VCaP (cell line): ENCODE measurements around the gene SH3TC1.

ENCODE experiments used
- H3K27ac ChIP-seq: fragments of 450-650 bp; 2 replicates; pipeline ENCODE4 v1.5.1; 2017
- TF ChIP-seq, protein P1 (sequence below): fragments of 450-650 bp; conservative IDR thresholded peaks from 2 replicates; pipeline ENCODE4 v1.5.1; 2017; ENCODE audit warnings: mild to moderate bottlenecking, moderate library complexity

SH3TC1 gene

GRCh38 chr4:8283631-8284121 lies 84.6 kb downstream of the SH3TC1 start:
- H3K27ac ChIP-seq, result no peak overlapping the region
- TF ChIP-seq, protein P1, sequence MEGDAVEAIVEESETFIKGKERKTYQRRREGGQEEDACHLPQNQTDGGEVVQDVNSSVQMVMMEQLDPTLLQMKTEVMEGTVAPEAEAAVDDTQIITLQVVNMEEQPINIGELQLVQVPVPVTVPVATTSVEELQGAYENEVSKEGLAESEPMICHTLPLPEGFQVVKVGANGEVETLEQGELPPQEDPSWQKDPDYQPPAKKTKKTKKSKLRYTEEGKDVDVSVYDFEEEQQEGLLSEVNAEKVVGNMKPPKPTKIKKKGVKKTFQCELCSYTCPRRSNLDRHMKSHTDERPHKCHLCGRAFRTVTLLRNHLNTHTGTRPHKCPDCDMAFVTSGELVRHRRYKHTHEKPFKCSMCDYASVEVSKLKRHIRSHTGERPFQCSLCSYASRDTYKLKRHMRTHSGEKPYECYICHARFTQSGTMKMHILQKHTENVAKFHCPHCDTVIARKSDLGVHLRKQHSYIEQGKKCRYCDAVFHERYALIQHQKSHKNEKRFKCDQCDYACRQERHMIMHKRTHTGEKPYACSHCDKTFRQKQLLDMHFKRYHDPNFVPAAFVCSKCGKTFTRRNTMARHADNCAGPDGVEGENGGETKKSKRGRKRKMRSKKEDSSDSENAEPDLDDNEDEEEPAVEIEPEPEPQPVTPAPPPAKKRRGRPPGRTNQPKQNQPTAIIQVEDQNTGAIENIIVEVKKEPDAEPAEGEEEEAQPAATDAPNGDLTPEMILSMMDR, result no peak

DNA sequence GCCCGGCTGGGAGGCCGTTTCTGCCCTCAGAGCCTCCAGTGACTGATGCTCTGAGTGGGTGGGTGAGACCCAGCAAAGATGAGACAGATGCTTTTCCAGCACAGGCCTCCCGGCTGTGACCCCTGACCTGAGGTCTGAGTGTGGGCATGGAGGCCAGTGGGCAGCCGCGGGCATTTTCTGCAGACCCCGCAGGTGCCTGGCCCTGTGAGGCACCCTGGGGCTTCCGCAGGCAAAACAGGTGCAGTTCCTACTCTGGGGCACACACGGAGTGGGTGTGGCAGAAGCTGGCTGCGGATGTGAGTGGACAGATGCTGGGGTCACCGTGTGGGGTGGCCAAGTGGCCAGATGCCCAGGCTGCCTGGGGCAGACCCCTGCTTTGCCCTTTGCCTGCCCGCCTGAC lies 85.3 kb downstream of the SH3TC1 start:
- no peak overlapping the region for H3K27ac ChIP-seq

GRCh38 chr4:8285143-8285975 lies 86.3 kb downstream of the SH3TC1 start:
- H3K27ac ChIP-seq, result no peak overlapping the region
- TF ChIP-seq, protein P1, result no peak

More for the DNA sequence above, 85.3 kb downstream of the SH3TC1 start:
- TF ChIP-seq, protein P1, result no peak

- H3K27ac ChIP-seq, result no peak overlapping the region
- TF ChIP-seq, protein P1, result no peak
Observed at GRCh38 chr4:8285976-8286718, 87.1 kb downstream of the SH3TC1 start.

- TF ChIP-seq, protein P1, result no peak
- H3K27ac ChIP-seq, result no peak overlapping the region
Observed at GRCh38 chr4:8286719-8287342, 87.7 kb downstream of the SH3TC1 start.

- TF ChIP-seq, protein P1, result no peak
- no peak overlapping the region for H3K27ac ChIP-seq
Observed at GRCh38 chr4:8287343-8288280, 88.5 kb downstream of the SH3TC1 start.
